ENCODE measurements around the gene RGPD3.
"Not testable (repeated sequence)": the region's sequence is repeated elsewhere in the genome, so short reads cannot be mapped to it uniquely, and the experiment has no call there.

DNA sequence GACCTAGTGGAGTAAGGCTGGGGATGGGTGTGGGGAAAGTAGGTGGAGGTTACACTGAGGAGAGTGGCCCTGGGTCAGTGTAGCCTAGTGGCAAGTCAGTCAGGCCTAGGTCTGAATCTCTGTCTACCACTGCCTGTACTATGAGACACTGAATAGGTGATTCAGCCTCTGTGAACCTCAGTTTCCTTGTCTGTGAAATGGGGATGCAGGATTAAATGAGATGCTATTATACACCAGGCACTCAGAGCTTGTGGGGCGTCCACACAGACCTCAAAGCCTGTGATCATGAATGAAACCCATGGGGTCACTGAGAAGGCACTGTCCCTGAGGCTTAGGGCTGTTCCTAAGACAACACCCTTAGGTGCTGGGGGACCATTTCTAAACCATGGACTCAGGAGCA lies 30.3 kb upstream of the RGPD3 start:
- TF ChIP-seq EZH2phosphoT487 (IDR thresholded peaks at IDR 0.05; ENCODE audit: insufficient read depth, low read depth); EZH2 (IDR thresholded peaks at IDR 0.05; ENCODE audit: insufficient read depth, poor library complexity, severe bottlenecking): not testable (repeated sequence)

Measured in GM23248 (cell line).